ENCODE results near the gene CDC42EP4. TPM values are rescaled to one million over a fixed set of nuclear protein-coding genes. Genes with fewer than 3 reads are reported as not detected.

Gene CDC42EP4
- total RNA-seq, 1 donor from 2014 or later, result 41.9 TPM

DNA sequence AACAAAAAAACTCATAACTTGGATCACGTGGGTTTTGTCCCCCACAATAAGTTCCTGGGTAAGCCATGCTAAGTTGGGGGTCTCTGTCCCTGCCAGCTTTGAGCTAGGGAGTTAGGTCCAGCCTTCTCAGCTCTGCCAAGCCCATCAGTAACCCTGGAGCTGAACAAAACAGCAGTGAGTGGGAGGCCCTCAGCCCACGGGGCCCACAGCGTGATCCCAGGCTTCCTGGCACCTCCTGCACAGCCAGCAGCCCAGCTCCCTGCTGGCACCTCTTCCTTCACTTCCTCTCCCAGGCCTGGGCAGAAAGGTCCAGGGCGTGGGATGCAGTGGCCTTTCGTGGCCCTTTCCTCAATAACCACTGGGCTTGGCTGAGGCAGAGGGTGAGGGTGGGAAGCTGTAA is 35.5 kb upstream of the CDC42EP4 start:
- DNase-seq (ENCODE audit: low read depth), result no peak
- peaks cover 2% of the 10 kb centered on the region for H3K27me3 ChIP-seq (ENCODE audit: control insufficient read depth, insufficient read depth, low read length)
- no peak for TF ChIP-seq CTCF (IDR thresholded peaks at IDR 0.05; ENCODE audit: insufficient read depth, low read length, poor library complexity, severe bottlenecking)
- H3K4me3 ChIP-seq (ENCODE audit: low read depth, low read length), result no peak overlapping the region
- no peaks in the 10 kb centered on the region for H3K36me3 ChIP-seq (ENCODE audit: control insufficient read depth, insufficient read depth, low read length)

- peaks cover 2% of the 10 kb centered on the region for H3K27me3 ChIP-seq (ENCODE audit: control insufficient read depth, insufficient read depth, low read length)
- DNase-seq (ENCODE audit: low read depth), result no peak
- no peak for TF ChIP-seq CTCF (IDR thresholded peaks at IDR 0.05; ENCODE audit: insufficient read depth, low read length, poor library complexity, severe bottlenecking)
- H3K36me3 ChIP-seq (ENCODE audit: control insufficient read depth, insufficient read depth, low read length), result no peaks in the 10 kb centered on the region
- H3K4me3 ChIP-seq (ENCODE audit: low read depth, low read length), result no peak overlapping the region
Observed at GRCh38 chr17:73346501-73347162, 34.8 kb upstream of the CDC42EP4 start.

DNA sequence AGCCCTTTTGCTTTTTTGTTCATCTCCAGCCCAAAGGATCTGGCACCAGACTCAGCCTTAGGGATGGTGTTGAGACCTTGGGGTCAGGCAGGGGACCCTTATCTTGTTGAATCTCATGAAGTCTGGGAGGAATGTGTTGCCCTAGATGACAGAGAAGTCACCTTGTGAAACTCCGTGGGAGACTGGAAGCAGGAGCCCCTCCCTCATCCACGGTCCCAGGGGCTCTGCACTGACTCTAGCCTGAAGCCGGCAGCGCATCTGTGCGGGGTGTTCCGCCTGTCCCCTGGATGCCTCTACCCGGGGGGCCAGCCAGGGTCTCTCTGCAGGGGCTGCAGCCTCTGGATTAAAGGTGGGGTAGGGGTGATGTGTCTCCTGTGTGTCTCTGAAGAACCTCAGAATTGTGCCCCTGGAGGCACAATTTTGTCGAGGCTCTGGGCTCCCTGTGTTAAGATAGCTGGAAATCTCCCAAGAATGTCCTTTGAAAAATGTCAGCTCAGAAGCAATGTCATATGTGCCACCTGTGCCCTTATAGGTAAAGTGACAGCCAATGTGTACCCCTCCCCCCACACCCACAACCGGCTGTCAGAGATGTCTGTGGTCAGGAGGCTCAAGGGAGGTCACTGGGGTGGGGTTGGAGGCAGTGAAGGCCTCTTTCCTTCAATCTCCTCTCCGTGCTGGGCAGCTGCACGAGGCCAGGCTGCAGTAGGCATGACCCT is 32.1 kb upstream of the CDC42EP4 start:
- Histone ChIP-seq H3K27me3 (ENCODE audit: control insufficient read depth, insufficient read depth, low read length) (peaks cover 2% of the 10 kb centered on the region), H3K4me3 (ENCODE audit: low read depth, low read length) (no peak overlapping the region), H3K36me3 (ENCODE audit: control insufficient read depth, insufficient read depth, low read length) (no peaks in the 10 kb centered on the region)
- DNase-seq (ENCODE audit: low read depth), result no peak
- no peak for TF ChIP-seq CTCF (IDR thresholded peaks at IDR 0.05; ENCODE audit: insufficient read depth, low read length, poor library complexity, severe bottlenecking)

DNA sequence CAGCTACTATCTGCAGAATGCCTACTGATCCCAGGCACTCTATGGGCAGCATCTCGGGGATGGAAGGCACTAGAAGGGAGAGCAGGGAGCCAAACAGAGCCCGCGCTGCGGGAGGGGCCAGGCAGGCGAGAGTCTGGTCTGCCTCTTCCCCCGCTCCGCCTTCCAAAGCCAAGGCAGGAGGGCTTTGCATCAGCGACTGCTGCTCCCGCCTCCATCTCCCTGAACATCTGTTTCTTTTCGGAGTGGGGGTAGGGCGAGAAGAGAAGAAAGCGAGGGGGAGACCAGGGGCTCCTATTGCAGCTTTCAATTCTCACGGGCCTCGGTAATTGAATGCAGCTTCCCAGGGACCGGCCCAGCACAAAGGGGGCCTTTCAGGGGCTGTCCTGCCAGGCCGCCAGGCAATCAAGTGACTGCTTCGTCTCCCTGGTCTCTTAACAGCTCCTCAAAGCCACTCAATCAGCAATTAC is 31.4 kb upstream of the CDC42EP4 start:
- TF ChIP-seq CTCF (IDR thresholded peaks at IDR 0.05; ENCODE audit: insufficient read depth, low read length, poor library complexity, severe bottlenecking), result no peak
- no peak overlapping the region for H3K4me3 ChIP-seq (ENCODE audit: low read depth, low read length)
- no peak for DNase-seq (ENCODE audit: low read depth)
- no peaks in the 10 kb centered on the region for H3K36me3 ChIP-seq (ENCODE audit: control insufficient read depth, insufficient read depth, low read length)
- H3K27me3 ChIP-seq (ENCODE audit: control insufficient read depth, insufficient read depth, low read length), result no peaks in the 10 kb centered on the region

- Histone ChIP-seq H3K4me3 (ENCODE audit: low read depth, low read length) (no peak overlapping the region), H3K36me3 (ENCODE audit: control insufficient read depth, insufficient read depth, low read length) (no peaks in the 10 kb centered on the region), H3K27me3 (ENCODE audit: control insufficient read depth, insufficient read depth, low read length) (no peaks in the 10 kb centered on the region)
- peak; percentile 33 for TF ChIP-seq CTCF (IDR thresholded peaks at IDR 0.05; ENCODE audit: insufficient read depth, low read length, poor library complexity, severe bottlenecking)
- DNase-seq (ENCODE audit: low read depth), result no peak
Observed at GRCh38 chr17:73342541-73343167, 30.9 kb upstream of the CDC42EP4 start.
